Measurements from ENCODE around the gene KCNE3.

KCNE3 gene

GRCh38 chr11:74457356-74457755 lies 10.0 kb downstream of the KCNE3 start:
- no peaks in the 10 kb centered on the region for H3K36me3 ChIP-seq
- no peaks in the 10 kb centered on the region for H3K27me3 ChIP-seq (ENCODE audit: insufficient read depth, low read depth, severe bottlenecking)
- no peak for TF ChIP-seq CTCF (IDR thresholded peaks at IDR 0.05; ENCODE audit: low read depth, low read length)
- no peak for DNase-seq
- H3K9me3 ChIP-seq (ENCODE audit: severe bottlenecking) = no peaks in the 10 kb centered on the region
- no peak overlapping the region for H3K4me3 ChIP-seq (ENCODE audit: low read depth, low read length)
- no peak overlapping the region for H3K27ac ChIP-seq

- Histone ChIP-seq H3K9me3 (ENCODE audit: severe bottlenecking) (no peaks in the 10 kb centered on the region), H3K27ac (no peak overlapping the region), H3K4me3 (ENCODE audit: low read depth, low read length) (no peak overlapping the region), H3K36me3 (no peaks in the 10 kb centered on the region), H3K27me3 (ENCODE audit: insufficient read depth, low read depth, severe bottlenecking) (no peaks in the 10 kb centered on the region)
- DNase-seq = peak; percentile 76
- TF ChIP-seq CTCF (IDR thresholded peaks at IDR 0.05; ENCODE audit: low read depth, low read length) = peak; percentile 84
Measured at GRCh38 chr11:74453373-74453975, 13.9 kb downstream of the KCNE3 start.

GRCh38 chr11:74452366-74452765 lies 15.0 kb downstream of the KCNE3 start:
- H3K27ac ChIP-seq = no peak overlapping the region
- no peaks in the 10 kb centered on the region for H3K36me3 ChIP-seq
- H3K27me3 ChIP-seq (ENCODE audit: insufficient read depth, low read depth, severe bottlenecking) = no peaks in the 10 kb centered on the region
- no peak for DNase-seq
- TF ChIP-seq CTCF (IDR thresholded peaks at IDR 0.05; ENCODE audit: low read depth, low read length) = no peak
- H3K4me3 ChIP-seq (ENCODE audit: low read depth, low read length) = no peak overlapping the region
- no peaks in the 10 kb centered on the region for H3K9me3 ChIP-seq (ENCODE audit: severe bottlenecking)

GRCh38 chr11:74450318-74450717 lies 17.0 kb downstream of the KCNE3 start:
- DNase-seq = no peak
- H3K36me3 ChIP-seq = no peaks in the 10 kb centered on the region
- H3K27ac ChIP-seq = no peak overlapping the region
- H3K27me3 ChIP-seq (ENCODE audit: insufficient read depth, low read depth, severe bottlenecking) = no peaks in the 10 kb centered on the region
- H3K9me3 ChIP-seq (ENCODE audit: severe bottlenecking) = no peaks in the 10 kb centered on the region
- H3K4me3 ChIP-seq (ENCODE audit: low read depth, low read length) = no peak overlapping the region
- no peak for TF ChIP-seq CTCF (IDR thresholded peaks at IDR 0.05; ENCODE audit: low read depth, low read length)

GRCh38 chr11:74449369-74449931 lies 17.9 kb downstream of the KCNE3 start:
- H3K27me3 ChIP-seq (ENCODE audit: insufficient read depth, low read depth, severe bottlenecking) = no peaks in the 10 kb centered on the region
- peak; percentile 32 for DNase-seq

More at GRCh38 chr11:74449369-74449931, 17.9 kb downstream of the KCNE3 start:
- TF ChIP-seq CTCF (IDR thresholded peaks at IDR 0.05; ENCODE audit: low read depth, low read length) = peak; percentile 78
- Histone ChIP-seq H3K9me3 (ENCODE audit: severe bottlenecking) (no peaks in the 10 kb centered on the region), H3K27ac (no peak overlapping the region), H3K4me3 (ENCODE audit: low read depth, low read length) (no peak overlapping the region), H3K36me3 (no peaks in the 10 kb centered on the region)

Measured in WERI-Rb-1 (cell line).